Smooth muscle cell of the brain vasculature (primary cell): ENCODE data around the gene C16orf78.
"Not testable (repeated sequence)": the region's sequence is repeated elsewhere in the genome, so short reads cannot be mapped to it uniquely, and the experiment has no call there.

Experiments
- DNase-seq: peaks from one replicate; pipeline ENCODE4 v3.0.0-alpha.2; 2012; ENCODE audit warnings: low read depth, low spot score

C16orf78 gene

GRCh38 chr16:49349446-49350168 is 24.0 kb upstream of the C16orf78 start:
- DNase-seq = no peak

- DNase-seq = peak; percentile 17
Measured at GRCh38 chr16:49350265-49351095, 23.1 kb upstream of the C16orf78 start.

- no peak for DNase-seq
Measured at GRCh38 chr16:49351096-49351487, 22.5 kb upstream of the C16orf78 start.

GRCh38 chr16:49352892-49353291 is 20.7 kb upstream of the C16orf78 start:
- DNase-seq = no peak

- no peak for DNase-seq
Measured at GRCh38 chr16:49353680-49354079, 19.9 kb upstream of the C16orf78 start.

GRCh38 chr16:49354101-49354500 is 19.5 kb upstream of the C16orf78 start:
- no peak for DNase-seq

- no peak for DNase-seq
Measured at GRCh38 chr16:49354991-49355390, 18.6 kb upstream of the C16orf78 start.

- no peak for DNase-seq
Measured at GRCh38 chr16:49355933-49356665, 17.5 kb upstream of the C16orf78 start.

- DNase-seq = no peak
Measured at GRCh38 chr16:49356728-49357488, 16.7 kb upstream of the C16orf78 start.

- DNase-seq = no peak
Measured at GRCh38 chr16:49359591-49359990, 14.0 kb upstream of the C16orf78 start.

GRCh38 chr16:49361731-49362130 is 11.9 kb upstream of the C16orf78 start:
- DNase-seq = not testable (repeated sequence)

GRCh38 chr16:49362230-49362629 is 11.4 kb upstream of the C16orf78 start:
- no peak for DNase-seq

- no peak for DNase-seq
Measured at GRCh38 chr16:49365711-49366509, 7.7 kb upstream of the C16orf78 start.

GRCh38 chr16:49366669-49367068 is 6.9 kb upstream of the C16orf78 start:
- DNase-seq = no peak

- DNase-seq = no peak
Measured at GRCh38 chr16:49369651-49370611, 3.7 kb upstream of the C16orf78 start.

- DNase-seq = no peak
Measured at GRCh38 chr16:49376206-49376605, 2.6 kb downstream of the C16orf78 start.

GRCh38 chr16:49377196-49377755 is 3.7 kb downstream of the C16orf78 start:
- DNase-seq = no peak

- no peak for DNase-seq
Measured at GRCh38 chr16:49378238-49378637, 4.6 kb downstream of the C16orf78 start.

- DNase-seq = no peak
Measured at GRCh38 chr16:49378816-49379215, 5.2 kb downstream of the C16orf78 start.
